Measurements from ENCODE around the gene CRX. TPM values are rescaled to one million over a fixed set of nuclear protein-coding genes. Genes with fewer than 3 reads are reported as not detected.

The CRX gene
- total and polyA plus RNA-seq, 2 of the 13 experiments (the other 11 are each of a cell fraction or from before 2014, with no cell fraction given) = not detected

DNA sequence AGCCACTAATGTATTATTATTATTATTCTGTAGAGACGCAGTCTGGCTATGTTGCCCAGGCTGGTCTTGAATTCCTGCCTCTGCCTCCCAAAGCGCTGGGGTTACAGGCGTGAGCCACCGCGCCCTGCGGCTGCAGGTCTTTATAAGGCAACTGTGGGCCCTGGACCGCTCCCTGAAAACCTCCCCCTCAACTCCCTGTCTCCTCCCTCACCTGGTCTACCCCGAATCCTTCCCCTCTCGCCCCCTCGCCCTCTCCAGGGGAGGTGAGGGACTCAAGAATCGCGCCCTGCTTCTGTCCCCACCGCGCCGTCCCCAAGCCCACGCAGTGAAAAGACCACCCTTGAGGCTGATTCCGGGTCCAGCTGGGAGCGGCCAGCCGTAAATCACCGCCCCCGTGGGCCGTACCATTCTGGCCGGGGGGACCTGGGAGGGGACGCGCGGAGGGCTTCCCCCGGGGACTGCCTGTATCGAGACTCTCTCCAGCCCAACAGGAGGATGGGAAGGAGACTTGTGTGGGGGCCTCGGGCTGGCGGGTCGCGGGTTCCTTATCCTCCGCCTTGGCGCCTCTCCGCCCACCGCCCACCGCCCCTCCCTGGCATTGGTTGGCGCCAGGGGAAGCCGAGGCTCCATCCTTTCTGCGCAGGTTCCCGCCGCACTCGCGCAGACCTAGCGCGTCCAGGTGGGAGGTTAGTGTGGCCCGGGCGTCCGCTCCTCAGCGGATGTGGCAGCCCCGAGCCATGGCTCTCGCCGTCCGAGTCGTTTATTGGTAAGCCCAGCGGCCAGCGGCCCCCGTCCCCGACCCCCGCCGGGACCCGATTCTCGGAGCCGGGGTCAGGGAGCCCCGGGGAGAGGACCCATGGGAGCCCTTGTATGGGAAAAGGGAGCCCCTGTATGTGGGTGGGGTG lies 43.4 kb upstream of the CRX start, which contains the start of gene SELENOW (continued):
- TF ChIP-seq SRSF4 (IDR thresholded peaks at IDR 0.05; ENCODE audit: low read depth, low read length, poor library complexity, severe bottlenecking) = no peak
- no peak for TF ChIP-seq SNAPC2 (CRISPR knock-in tag; IDR thresholded peaks at IDR 0.05)
- 0 out of 2 replicates have a peak, but pooled peaks have one; percentile 21 for TF ChIP-seq GATA4 (IDR thresholded peaks at IDR 0.05; ENCODE audit: borderline replicate concordance, low read depth)
- no peak for TF ChIP-seq KDM4B (CRISPR knock-in tag; IDR thresholded peaks at IDR 0.05)
- TF ChIP-seq ATRX (CRISPR knock-in tag; IDR thresholded peaks at IDR 0.05; ENCODE audit: borderline replicate concordance) = no peak
- peak; percentile 36; the same call in 1 of the 2 replicates for TF ChIP-seq ZNF143 (CRISPR knock-in tag; IDR thresholded peaks at IDR 0.05)
- no peak for TF ChIP-seq CBX1 (IDR thresholded peaks at IDR 0.05; ENCODE audit: low read depth)
- TF ChIP-seq EZH2 (conservative IDR thresholded peaks at IDR 0.05; ENCODE audit: low read depth, low read length) = no peak
- peak; percentile 54; the same call in 1 of the 2 replicates for TF ChIP-seq SMAD3 (CRISPR knock-in tag; IDR thresholded peaks at IDR 0.05)
- TF ChIP-seq ZNF605 (CRISPR knock-in tag; IDR thresholded peaks at IDR 0.05) = peak; percentile 74
- TF ChIP-seq, protein P1, sequence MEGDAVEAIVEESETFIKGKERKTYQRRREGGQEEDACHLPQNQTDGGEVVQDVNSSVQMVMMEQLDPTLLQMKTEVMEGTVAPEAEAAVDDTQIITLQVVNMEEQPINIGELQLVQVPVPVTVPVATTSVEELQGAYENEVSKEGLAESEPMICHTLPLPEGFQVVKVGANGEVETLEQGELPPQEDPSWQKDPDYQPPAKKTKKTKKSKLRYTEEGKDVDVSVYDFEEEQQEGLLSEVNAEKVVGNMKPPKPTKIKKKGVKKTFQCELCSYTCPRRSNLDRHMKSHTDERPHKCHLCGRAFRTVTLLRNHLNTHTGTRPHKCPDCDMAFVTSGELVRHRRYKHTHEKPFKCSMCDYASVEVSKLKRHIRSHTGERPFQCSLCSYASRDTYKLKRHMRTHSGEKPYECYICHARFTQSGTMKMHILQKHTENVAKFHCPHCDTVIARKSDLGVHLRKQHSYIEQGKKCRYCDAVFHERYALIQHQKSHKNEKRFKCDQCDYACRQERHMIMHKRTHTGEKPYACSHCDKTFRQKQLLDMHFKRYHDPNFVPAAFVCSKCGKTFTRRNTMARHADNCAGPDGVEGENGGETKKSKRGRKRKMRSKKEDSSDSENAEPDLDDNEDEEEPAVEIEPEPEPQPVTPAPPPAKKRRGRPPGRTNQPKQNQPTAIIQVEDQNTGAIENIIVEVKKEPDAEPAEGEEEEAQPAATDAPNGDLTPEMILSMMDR (CRISPR knock-in tag; IDR thresholded peaks at IDR 0.05) = no peak
- peak; percentile 48; the same call in 1 of the 2 replicates for TF ChIP-seq PHF20 (CRISPR knock-in tag; IDR thresholded peaks at IDR 0.05)
- TF ChIP-seq, protein P2, sequence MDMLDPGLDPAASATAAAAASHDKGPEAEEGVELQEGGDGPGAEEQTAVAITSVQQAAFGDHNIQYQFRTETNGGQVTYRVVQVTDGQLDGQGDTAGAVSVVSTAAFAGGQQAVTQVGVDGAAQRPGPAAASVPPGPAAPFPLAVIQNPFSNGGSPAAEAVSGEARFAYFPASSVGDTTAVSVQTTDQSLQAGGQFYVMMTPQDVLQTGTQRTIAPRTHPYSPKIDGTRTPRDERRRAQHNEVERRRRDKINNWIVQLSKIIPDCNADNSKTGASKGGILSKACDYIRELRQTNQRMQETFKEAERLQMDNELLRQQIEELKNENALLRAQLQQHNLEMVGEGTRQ (IDR thresholded peaks at IDR 0.05; ENCODE audit: low read depth, low read length) = no peak
- TF ChIP-seq, protein P2 (CRISPR knock-in tag; IDR thresholded peaks at IDR 0.05; ENCODE audit: borderline replicate concordance) = no peak
- TF ChIP-seq ZNF354B (CRISPR knock-in tag; IDR thresholded peaks at IDR 0.05) = no peak
- no peak for TF ChIP-seq ZNF670 (CRISPR knock-in tag; IDR thresholded peaks at IDR 0.05; ENCODE audit: borderline replicate concordance)
- no peak for TF ChIP-seq ZKSCAN5 (CRISPR knock-in tag; IDR thresholded peaks at IDR 0.05)
- TF ChIP-seq, protein P3, sequence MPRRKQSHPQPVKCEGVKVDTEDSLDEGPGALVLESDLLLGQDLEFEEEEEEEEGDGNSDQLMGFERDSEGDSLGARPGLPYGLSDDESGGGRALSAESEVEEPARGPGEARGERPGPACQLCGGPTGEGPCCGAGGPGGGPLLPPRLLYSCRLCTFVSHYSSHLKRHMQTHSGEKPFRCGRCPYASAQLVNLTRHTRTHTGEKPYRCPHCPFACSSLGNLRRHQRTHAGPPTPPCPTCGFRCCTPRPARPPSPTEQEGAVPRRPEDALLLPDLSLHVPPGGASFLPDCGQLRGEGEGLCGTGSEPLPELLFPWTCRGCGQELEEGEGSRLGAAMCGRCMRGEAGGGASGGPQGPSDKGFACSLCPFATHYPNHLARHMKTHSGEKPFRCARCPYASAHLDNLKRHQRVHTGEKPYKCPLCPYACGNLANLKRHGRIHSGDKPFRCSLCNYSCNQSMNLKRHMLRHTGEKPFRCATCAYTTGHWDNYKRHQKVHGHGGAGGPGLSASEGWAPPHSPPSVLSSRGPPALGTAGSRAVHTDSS (CRISPR knock-in tag; conservative IDR thresholded peaks at IDR 0.05) = peak; percentile 77; the same call in 1 of the 2 replicates
- TF ChIP-seq, protein P4, sequence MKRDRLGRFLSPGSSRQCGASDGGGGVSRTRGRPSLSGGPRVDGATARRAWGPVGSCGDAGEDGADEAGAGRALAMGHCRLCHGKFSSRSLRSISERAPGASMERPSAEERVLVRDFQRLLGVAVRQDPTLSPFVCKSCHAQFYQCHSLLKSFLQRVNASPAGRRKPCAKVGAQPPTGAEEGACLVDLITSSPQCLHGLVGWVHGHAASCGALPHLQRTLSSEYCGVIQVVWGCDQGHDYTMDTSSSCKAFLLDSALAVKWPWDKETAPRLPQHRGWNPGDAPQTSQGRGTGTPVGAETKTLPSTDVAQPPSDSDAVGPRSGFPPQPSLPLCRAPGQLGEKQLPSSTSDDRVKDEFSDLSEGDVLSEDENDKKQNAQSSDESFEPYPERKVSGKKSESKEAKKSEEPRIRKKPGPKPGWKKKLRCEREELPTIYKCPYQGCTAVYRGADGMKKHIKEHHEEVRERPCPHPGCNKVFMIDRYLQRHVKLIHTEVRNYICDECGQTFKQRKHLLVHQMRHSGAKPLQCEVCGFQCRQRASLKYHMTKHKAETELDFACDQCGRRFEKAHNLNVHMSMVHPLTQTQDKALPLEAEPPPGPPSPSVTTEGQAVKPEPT (CRISPR knock-in tag; IDR thresholded peaks at IDR 0.05; ENCODE audit: low read depth) = 0 out of 2 replicates have a peak, but pooled peaks have one; percentile 63
- peak; percentile 23 for TF ChIP-seq YY1 (IDR thresholded peaks at IDR 0.05; ENCODE audit: insufficient read depth, insufficient replicate concordance, low read depth, low read length)
- TF ChIP-seq SMC3 (IDR thresholded peaks at IDR 0.05; ENCODE audit: low read length) = no peak
- TF ChIP-seq, protein P5, sequence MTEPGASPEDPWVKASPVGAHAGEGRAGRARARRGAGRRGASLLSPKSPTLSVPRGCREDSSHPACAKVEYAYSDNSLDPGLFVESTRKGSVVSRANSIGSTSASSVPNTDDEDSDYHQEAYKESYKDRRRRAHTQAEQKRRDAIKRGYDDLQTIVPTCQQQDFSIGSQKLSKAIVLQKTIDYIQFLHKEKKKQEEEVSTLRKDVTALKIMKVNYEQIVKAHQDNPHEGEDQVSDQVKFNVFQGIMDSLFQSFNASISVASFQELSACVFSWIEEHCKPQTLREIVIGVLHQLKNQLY (CRISPR knock-in tag; IDR thresholded peaks at IDR 0.05) = no peak

Measured in HepG2 (cell line).